ENCODE data around the gene TBC1D1. TPM values are rescaled to one million over a fixed set of nuclear protein-coding genes. Genes with fewer than 3 reads are reported as not detected.

The TBC1D1 gene
- total and polyA plus RNA-seq, 8 donors: 53.3 to 78.9 (median 71.1) TPM

DNA sequence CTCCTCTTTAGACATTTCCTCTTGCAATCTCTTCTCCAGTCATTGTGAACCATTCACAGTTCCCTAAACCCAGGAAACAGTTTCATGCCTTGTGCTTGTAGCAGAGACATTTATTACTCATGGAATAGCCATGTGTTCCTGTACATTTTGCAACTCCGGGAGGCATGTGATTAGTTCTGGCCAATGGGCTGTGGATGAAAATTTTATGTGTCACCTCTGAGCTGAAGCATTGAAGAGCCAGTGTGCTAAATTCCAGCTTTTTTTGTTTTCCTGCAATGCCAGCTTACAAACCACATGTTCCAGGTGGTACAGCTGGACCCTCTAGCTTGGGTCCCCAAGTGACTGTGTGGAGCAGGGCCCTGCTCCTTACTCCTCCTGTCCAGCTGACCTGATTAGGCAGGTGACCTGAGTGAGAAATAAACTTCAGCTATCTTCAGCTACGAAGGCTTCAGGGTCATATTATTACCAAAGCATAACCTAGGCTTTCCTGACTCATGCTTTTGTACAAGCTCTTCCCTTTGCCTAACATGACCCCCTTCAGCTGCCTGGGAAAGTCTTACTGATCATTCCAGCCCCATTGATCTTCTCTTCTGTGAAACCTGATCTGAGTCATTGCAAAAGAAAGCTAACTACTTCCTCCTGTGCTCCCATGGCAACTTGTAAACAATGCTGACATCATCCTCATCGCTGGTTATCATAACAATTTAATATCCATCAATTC is 269.8 kb downstream of the TBC1D1 start:
- DNase-seq (no peak), ATAC-seq (peak; percentile 54)
- intact Hi-C loops (cut with DNase I): loop anchor here in 1 of 2 donors (10.0 kb wide), 1 partner anchor 96 kb away; no protein-coding TSS in a partner anchor

GRCh38 chr4:38161208-38162113 is 270.6 kb downstream of the TBC1D1 start:
- Histone ChIP-seq H3K9me3 (peaks cover 0 to 6% of the 10 kb centered on the region in 2 donors), H3K27ac (peak overlapping the region in 1 of 2 donors; percentile 82), H3K36me3 (no peaks in the 10 kb centered on the region), H3K4me1 (peaks cover 10 to 43% of the 10 kb centered on the region in 2 donors), H3K27me3 (no peaks in the 10 kb centered on the region), H3K4me3 (no peak overlapping the region)
- TF ChIP-seq, protein P1, sequence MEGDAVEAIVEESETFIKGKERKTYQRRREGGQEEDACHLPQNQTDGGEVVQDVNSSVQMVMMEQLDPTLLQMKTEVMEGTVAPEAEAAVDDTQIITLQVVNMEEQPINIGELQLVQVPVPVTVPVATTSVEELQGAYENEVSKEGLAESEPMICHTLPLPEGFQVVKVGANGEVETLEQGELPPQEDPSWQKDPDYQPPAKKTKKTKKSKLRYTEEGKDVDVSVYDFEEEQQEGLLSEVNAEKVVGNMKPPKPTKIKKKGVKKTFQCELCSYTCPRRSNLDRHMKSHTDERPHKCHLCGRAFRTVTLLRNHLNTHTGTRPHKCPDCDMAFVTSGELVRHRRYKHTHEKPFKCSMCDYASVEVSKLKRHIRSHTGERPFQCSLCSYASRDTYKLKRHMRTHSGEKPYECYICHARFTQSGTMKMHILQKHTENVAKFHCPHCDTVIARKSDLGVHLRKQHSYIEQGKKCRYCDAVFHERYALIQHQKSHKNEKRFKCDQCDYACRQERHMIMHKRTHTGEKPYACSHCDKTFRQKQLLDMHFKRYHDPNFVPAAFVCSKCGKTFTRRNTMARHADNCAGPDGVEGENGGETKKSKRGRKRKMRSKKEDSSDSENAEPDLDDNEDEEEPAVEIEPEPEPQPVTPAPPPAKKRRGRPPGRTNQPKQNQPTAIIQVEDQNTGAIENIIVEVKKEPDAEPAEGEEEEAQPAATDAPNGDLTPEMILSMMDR (IDR thresholded peaks at IDR 0.05): no peak
- intact Hi-C loops (cut with DNase I): loop anchor here in 1 of 2 donors (10.0 kb wide), 1 partner anchor 97 kb away; no protein-coding TSS in a partner anchor
- ATAC-seq (no peak), DNase-seq (no peak)

More for the DNA sequence above, 269.8 kb downstream of the TBC1D1 start:
- Histone ChIP-seq H3K9me3 (peaks cover 0 to 6% of the 10 kb centered on the region in 2 donors), H3K27me3 (no peaks in the 10 kb centered on the region), H3K27ac (peak overlapping the region; percentile 17 to 82), H3K4me1 (peaks cover 10 to 49% of the 10 kb centered on the region in 2 donors), H3K4me3 (no peak overlapping the region), H3K36me3 (no peaks in the 10 kb centered on the region)
- TF ChIP-seq, protein P1 (IDR thresholded peaks at IDR 0.05): no peak

- Histone ChIP-seq H3K4me1 (peaks cover 10 to 38% of the 10 kb centered on the region in 2 donors), H3K9me3 (peaks cover 0 to 6% of the 10 kb centered on the region in 2 donors), H3K36me3 (no peaks in the 10 kb centered on the region), H3K27ac (no peak overlapping the region), H3K4me3 (no peak overlapping the region), H3K27me3 (no peaks in the 10 kb centered on the region)
- intact Hi-C loops (cut with DNase I): loop anchor here in 1 of 2 donors (10.0 kb wide), 1 partner anchor 98 kb away; no protein-coding TSS in a partner anchor
- TF ChIP-seq, protein P1 (IDR thresholded peaks at IDR 0.05): no peak
- peak; percentile 44 for ATAC-seq
- DNase-seq: no peak
Observed at GRCh38 chr4:38162240-38162784, 271.4 kb downstream of the TBC1D1 start.

GRCh38 chr4:38163216-38164006 is 272.5 kb downstream of the TBC1D1 start:
- Histone ChIP-seq H3K36me3 (no peaks in the 10 kb centered on the region), H3K9me3 (peaks cover 0 to 6% of the 10 kb centered on the region in 2 donors), H3K27ac (no peak overlapping the region), H3K4me1 (peaks cover 10 to 31% of the 10 kb centered on the region in 2 donors), H3K27me3 (no peaks in the 10 kb centered on the region), H3K4me3 (no peak overlapping the region)
- ATAC-seq: no peak
- intact Hi-C loops (cut with DNase I): loop anchor here in 1 of 2 donors (10.0 kb wide), 1 partner anchor 99 kb away; no protein-coding TSS in a partner anchor
- no peak for DNase-seq
- TF ChIP-seq, protein P1 (IDR thresholded peaks at IDR 0.05): no peak

Measured in left lung (tissue), 10 donors.